Measurements from ENCODE around the gene MRPL44.

- TF ChIP-seq CTCF (IDR thresholded peaks at IDR 0.05) = peak; percentile 8
- TF ChIP-seq EZH2 (IDR thresholded peaks at IDR 0.05) = peak; percentile 62
Observed at GRCh38 chr2:223957092-223957851, at the start of gene MRPL44.
